Measurements from ENCODE around the gene PRR30.

PRR30 gene

GRCh38 chr2:27100036-27100435 is 39.2 kb downstream of the PRR30 start:
- no peak for DNase-seq

DNA sequence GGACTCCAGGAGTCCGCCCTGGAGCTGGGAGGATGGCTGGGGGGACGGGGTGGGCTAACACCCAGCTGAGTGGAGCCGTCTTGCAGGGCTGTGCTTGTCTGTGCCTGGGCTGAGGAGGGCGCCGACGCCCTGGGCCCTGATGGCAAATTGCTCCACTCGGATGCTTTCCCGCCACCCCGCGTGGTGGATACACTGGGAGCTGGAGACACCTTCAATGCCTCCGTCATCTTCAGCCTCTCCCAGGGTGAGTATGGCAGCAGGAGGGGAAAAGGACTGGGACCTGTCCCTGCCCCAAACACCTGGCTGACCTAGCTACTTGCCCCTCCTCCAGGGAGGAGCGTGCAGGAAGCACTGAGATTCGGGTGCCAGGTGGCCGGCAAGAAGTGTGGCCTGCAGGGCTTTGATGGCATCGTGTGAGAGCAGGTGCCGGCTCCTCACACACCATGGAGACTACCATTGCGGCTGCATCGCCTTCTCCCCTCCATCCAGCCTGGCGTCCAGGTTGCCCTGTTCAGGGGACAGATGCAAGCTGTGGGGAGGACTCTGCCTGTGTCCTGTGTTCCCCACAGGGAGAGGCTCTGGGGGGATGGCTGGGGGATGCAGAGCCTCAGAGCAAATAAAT is 39.8 kb downstream of the PRR30 start:
- no peak for DNase-seq

DNA sequence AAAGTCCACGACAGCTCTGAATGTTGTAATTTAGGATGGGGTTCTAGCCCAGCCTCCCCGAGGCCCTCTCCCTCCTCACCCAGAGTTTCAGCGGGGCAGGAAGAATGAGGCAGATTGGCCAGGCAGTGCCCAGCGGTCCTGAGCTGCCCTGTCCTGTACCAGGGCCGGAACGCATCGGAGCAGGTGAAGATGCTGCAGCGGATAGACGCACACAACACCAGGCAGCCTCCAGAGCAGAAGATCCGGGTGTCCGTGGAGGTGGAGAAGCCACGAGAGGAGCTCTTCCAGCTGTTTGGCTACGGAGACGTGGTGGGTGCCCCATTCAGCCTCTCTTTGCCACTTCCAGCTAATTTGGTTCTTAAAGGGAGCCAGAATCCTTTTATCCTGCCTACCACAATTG is 41.9 kb downstream of the PRR30 start:
- no peak for DNase-seq

- DNase-seq, result no peak
These were observed 42.4 kb downstream of the PRR30 start for GRCh38 chr2:27096748-27097297.

- peak in 55 of 58 donors; percentile 4 to 86 (median 51) for DNase-seq
These were observed 43.2 kb downstream of the PRR30 start for GRCh38 chr2:27095745-27096651.

DNA sequence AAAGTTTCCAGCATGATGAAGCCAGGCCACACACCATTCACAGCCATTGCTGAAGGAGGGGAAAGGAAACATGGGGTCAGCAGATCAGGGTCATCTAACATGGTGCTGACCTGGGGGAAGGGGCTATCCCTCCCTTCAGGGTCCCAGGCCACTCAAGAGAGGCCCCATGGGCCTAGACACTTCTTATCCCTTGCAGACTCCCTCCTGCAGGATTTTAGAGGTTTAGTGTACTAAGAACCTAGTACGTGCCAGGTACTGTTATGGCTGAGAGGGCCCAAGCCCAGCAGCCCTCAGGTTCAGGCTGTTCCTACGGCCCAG is 43.8 kb downstream of the PRR30 start:
- no peak for DNase-seq

GRCh38 chr2:27094353-27094984 is 44.7 kb downstream of the PRR30 start:
- DNase-seq, result no peak

DNA sequence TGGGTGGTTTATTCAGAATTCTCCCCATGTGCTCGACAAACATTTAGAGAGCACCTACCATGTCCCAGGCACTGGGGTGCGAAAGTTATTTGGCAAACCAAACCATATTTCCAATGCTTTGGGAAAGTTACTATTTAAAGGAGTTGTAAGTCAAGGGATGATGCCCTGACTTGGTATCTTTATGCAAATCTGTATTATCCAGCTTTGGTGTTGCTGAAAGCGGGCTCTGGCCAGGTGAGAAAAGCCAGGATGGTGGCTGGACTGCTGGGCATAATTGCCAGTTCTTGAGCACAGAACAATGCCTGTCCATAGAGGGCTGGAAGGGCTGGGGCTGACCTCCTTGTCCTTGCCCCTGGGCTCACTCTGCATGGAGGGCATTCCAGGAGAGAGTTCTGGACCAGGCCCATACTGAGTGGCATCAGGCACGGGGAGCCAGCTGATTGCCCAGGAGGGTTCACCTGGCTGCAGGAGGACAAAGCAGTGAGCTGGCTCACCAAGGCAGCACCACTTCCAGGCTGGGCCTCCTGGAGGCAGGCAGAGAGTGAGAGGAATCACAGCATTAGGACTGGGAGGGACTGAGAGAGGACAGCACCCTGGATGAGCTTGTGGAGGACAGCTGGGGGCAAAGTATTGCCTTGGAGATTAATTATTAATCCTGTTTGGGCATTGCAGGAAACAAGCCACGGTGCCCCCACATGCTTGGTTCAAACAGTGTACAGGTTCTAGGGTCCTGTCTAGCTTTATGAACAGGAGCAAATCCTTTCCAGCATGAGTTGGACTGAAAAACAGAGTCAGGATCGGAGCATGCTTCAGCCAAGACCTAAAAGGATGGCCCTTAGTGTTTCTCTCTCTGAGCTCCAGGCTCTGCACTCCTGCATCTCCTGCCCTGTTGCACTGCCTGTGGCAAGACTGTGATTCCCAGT is 45.5 kb downstream of the PRR30 start:
- DNase-seq, result no peak

GRCh38 chr2:27092696-27093429 is 46.3 kb downstream of the PRR30 start:
- DNase-seq, result no peak

DNA sequence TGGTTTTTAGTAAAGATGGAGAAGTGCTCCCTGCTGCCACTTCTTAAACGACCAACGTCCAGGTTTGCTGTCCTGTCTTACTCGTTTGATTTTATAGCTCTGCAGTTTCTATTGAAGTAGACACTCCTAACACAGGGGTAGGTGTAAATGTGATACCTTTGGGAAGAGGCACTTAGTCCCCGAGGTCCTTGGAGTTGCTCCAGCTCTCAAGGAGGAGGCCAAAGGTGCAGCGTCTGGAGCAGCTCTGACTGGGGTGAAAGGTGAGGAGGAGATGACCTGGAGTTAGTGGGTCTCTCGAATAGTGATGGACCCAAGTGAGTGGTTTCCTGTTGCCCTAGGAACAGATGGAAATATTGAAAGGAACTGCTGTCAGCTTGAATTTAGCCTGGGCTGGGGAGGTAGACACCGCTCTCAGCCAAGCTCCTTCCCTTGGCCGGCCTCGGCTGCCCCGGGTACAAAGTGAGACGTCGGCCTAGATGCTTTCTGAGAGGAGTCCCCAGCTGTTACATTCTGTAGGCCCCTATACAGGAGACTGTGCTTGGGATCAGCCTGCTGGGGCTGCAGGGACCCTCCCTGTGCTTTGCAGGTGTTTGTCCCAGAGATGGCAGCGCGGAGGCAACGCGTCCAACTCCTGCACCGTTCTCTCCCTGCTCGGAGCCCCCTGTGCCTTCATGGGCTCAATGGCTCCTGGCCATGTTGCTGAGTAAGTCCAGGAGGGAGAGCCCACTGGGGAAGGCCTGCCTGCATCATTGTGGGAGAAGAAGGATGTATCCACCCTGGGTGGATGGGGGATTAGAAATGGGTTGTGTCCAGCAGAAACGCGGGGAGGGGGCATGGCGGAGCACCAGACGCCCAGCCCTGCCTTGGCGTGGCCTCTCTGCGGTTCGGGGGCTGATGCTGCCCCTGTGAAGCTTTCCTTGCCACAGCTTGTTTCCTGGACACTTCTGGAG is 47.2 kb downstream of the PRR30 start:
- no peak for DNase-seq

DNA sequence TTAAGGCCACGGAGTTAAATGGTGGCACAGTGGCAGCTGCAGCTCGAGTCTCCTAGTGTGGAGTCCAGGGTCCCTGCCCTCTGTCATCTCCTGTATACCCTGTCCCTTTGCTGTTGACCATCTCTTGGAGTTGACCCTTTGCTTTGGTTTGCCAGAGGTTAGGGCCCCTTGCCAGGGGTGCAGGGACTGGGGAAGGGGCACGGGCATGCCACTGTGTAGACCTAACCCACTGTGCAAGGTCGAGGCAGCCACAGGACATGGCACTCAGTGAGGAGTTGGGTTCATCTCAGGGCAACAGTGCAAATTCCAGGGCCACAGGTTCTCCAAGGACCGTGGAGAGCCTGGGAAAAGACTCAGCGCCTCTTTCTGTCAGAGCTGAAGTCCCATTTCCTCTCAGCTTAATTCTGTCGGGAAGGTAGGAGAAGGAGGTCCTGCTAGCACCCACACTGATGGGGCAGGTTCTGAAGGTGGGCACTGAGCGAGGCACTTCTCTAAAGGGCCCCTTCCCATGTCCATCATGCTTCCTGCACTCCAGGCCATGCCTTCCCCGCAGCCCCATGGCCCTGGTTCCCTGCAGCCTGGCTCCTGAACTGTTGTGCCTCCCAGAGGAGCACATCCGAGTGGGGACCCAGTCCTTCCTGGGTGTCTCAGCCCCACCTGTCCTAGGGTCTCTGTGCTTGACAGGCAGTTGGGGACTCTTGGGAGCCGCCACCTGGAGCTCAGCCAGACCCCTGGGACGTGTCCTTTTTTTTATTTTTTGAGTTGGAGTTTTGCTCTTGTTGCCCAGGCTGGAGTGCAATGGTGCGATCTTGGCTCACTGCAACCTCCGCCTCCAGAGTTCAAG is 49.9 kb downstream of the PRR30 start:
- DNase-seq, result no peak

- DNase-seq, result no peak
These were observed 50.6 kb downstream of the PRR30 start for GRCh38 chr2:27088634-27089033.

- no peak for DNase-seq
These were observed 51.3 kb downstream of the PRR30 start for GRCh38 chr2:27087823-27088410.
